Astrocyte (in vitro differentiated cells and primary cell): ENCODE measurements around the gene PEX3.

Source experiments
- CTCF ChIP-seq: IDR thresholded peaks from 2 replicates; pipeline ENCODE4 v1.5.1; 2011; ENCODE audit warnings: low read depth, mild to moderate bottlenecking, inconsistent platforms, low read length, moderate library complexity; ENCODE audit not compliant: insufficient read depth
- EZH2 ChIP-seq: IDR thresholded peaks from 2 replicates; pipeline ENCODE4 v1.6.1; 2012; ENCODE audit warnings: mild to moderate bottlenecking, low read length, inconsistent platforms; ENCODE audit not compliant: insufficient read depth

GRCh38 chr6:143408787-143409162 is 41.8 kb upstream of the PEX3 start:
- TF ChIP-seq CTCF (no peak), EZH2 (no peak)
